WTC11 (cell line): ENCODE results near the gene NTN1. TPM values are rescaled to one million over a fixed set of nuclear protein-coding genes. Genes with fewer than 3 reads are reported as not detected.

Experiments
- ATAC-seq: fragments of 200-7000 bp; cut with Tn5 transposase; 2 replicates; pipeline ENCODE4 v1.10.0; 2021; ENCODE audit warnings: mild to moderate bottlenecking, moderate library complexity
- CTCF ChIA-PET: fragments of 300-600 bp; sonication (Branson Sonifier 250); formaldehyde crosslinking; loops from one replicate; lab custom pipeline; 2021; ENCODE audit warnings: antibody characterized with exemption; lab: Charles Lee
- POLR2A ChIA-PET: fragments of 350-600 bp; sonication (Branson Sonifier 250); formaldehyde crosslinking; loops from one replicate; lab custom pipeline; 2021; ENCODE audit warnings: antibody characterized with exemption; lab: Charles Lee
- DNase-seq: peaks from one replicate; pipeline ENCODE4 v3.0.0; 2021; ENCODE audit warnings: low spot score
- H3K27ac Mint-ChIP-seq: 2 replicates; pipeline ENCODE4 v1.8.0; 2021; ENCODE audit warnings: mixed read lengths
- H3K27me3 Mint-ChIP-seq: 2 replicates; pipeline ENCODE4 v1.8.0; 2021; ENCODE audit warnings: low read depth, mild to moderate bottlenecking, moderate library complexity, mixed read lengths
- H3K36me3 Mint-ChIP-seq: 2 replicates; pipeline ENCODE4 v1.8.0; 2021; ENCODE audit warnings: mixed read lengths
- H3K4me1 Mint-ChIP-seq: 2 replicates; pipeline ENCODE4 v1.8.0; 2022; ENCODE audit warnings: mixed read lengths
- H3K4me3 Mint-ChIP-seq: 2 replicates; pipeline ENCODE4 v1.8.0; 2021; ENCODE audit warnings: mild to moderate bottlenecking, moderate library complexity, mixed read lengths
- H3K9me3 Mint-ChIP-seq: 2 replicates; pipeline ENCODE4 v1.8.0; 2021; ENCODE audit warnings: mixed read lengths
- FOXP4 ChIP-seq: sonication (generic); formaldehyde crosslinking; IDR thresholded peaks from 2 replicates; pipeline ENCODE4 v1.8.0; 2022; ENCODE audit warnings: mild to moderate bottlenecking, missing genetic modification reagents
- MAX ChIP-seq: sonication (generic); formaldehyde crosslinking; IDR thresholded peaks from 2 replicates; pipeline ENCODE4 v1.8.0; 2022; ENCODE audit warnings: mild to moderate bottlenecking, missing genetic modification reagents
- NR1H2 ChIP-seq: sonication (generic); formaldehyde crosslinking; IDR thresholded peaks from 2 replicates; pipeline ENCODE4 v1.9.0; 2021; ENCODE audit warnings: mild to moderate bottlenecking, moderate library complexity, missing genetic modification reagents
- SMAD3 ChIP-seq: sonication (generic); formaldehyde crosslinking; IDR thresholded peaks from 2 replicates; pipeline ENCODE4 v1.8.0; 2022; ENCODE audit warnings: missing genetic modification reagents, mild to moderate bottlenecking, borderline replicate concordance
- SOX15 ChIP-seq: fragments of 250-450 bp; sonication (Bioruptor Pico); IDR thresholded peaks from 2 replicates; pipeline ENCODE4 v1.9.0; 2021; ENCODE audit warnings: mild to moderate bottlenecking
- USF2 ChIP-seq: sonication (generic); formaldehyde crosslinking; IDR thresholded peaks from 2 replicates; pipeline ENCODE4 v1.8.1; 2023; ENCODE audit warnings: mild to moderate bottlenecking, missing genetic modification reagents, moderate library complexity
- ZNF219 ChIP-seq: sonication (generic); formaldehyde crosslinking; IDR thresholded peaks from 2 replicates; pipeline ENCODE4 v1.8.0; 2023; ENCODE audit warnings: missing genetic modification reagents, mild to moderate bottlenecking, borderline replicate concordance
- ZNF281 ChIP-seq: sonication (generic); formaldehyde crosslinking; IDR thresholded peaks from 2 replicates; pipeline ENCODE4 v1.8.0; 2023; ENCODE audit warnings: mild to moderate bottlenecking, missing genetic modification reagents
- ZNF532 ChIP-seq: fragments of 250-450 bp; sonication (Bioruptor Pico); IDR thresholded peaks from 2 replicates; pipeline ENCODE4 v1.9.0; 2021; ENCODE audit warnings: mild to moderate bottlenecking, borderline replicate concordance
- total RNA-seq: library from RNA; stranded (reverse); gene quantifications from 3 replicates; pipeline ENCODE4 v1.2.3, GENCODE V29; 2021

The NTN1 gene
- total RNA-seq, 1 experiment from 2014 or later, result 5.5 TPM

- TF ChIP-seq ZNF281 (CRISPR knock-in tag), result no peak
- TF ChIP-seq FOXP4, result no peak
- no peak for TF ChIP-seq NR1H2 (CRISPR knock-in tag)
Observed at GRCh38 chr17:9109933-9110332, 88.6 kb downstream of the NTN1 start (continued).

GRCh38 chr17:9110501-9110900 lies 89.2 kb downstream of the NTN1 start:
- H3K9me3 Mint-ChIP-seq, result no peaks in the 10 kb centered on the region
- no peak for DNase-seq
- ATAC-seq, result no peak
- CTCF ChIA-PET, result interaction anchor here (1.1 kb wide), 1 partner anchor 162 kb away, joined by 4 read pairs; no protein-coding TSS in a partner anchor
- POLR2A ChIA-PET, result interaction anchor here (0.7 kb wide), 1 partner anchor 410 kb away, joined by 4 read pairs; no protein-coding TSS in a partner anchor
- peaks cover 7% of the 10 kb centered on the region; the same call in 1 of the 2 replicates for H3K27me3 Mint-ChIP-seq
- no peaks in the 10 kb centered on the region for H3K36me3 Mint-ChIP-seq
- no peak for TF ChIP-seq ZNF532 (CRISPR knock-in tag)
- no peak for TF ChIP-seq USF2 (CRISPR knock-in tag)
- no peak for TF ChIP-seq SOX15 (CRISPR knock-in tag)
- no peak for TF ChIP-seq SMAD3 (CRISPR knock-in tag)
- H3K27ac Mint-ChIP-seq, result no peak overlapping the region
- H3K4me1 Mint-ChIP-seq, result peaks cover 59% of the 10 kb centered on the region
- H3K4me3 Mint-ChIP-seq, result no peak overlapping the region

GRCh38 chr17:9115214-9116191 lies 94.2 kb downstream of the NTN1 start:
- POLR2A ChIA-PET, result no interaction called here
- TF ChIP-seq ZNF219 (CRISPR knock-in tag) (no peak), MAX (CRISPR knock-in tag) (peak; percentile 42; the same call in 1 of the 2 replicates)
- peak overlapping the region; percentile 45 for H3K4me3 Mint-ChIP-seq
- ATAC-seq (peak; percentile 83), DNase-seq (peak; percentile 79)
- CTCF ChIA-PET, result interaction anchor here (0.7 to 4.2 kb wide), 6 partner anchors 47 to 167 kb away, joined by 3 to 15 read pairs (median 4); no protein-coding TSS in a partner anchor
- H3K27ac Mint-ChIP-seq, result no peak overlapping the region
- peaks cover 19% of the 10 kb centered on the region for H3K27me3 Mint-ChIP-seq
- H3K36me3 Mint-ChIP-seq, result no peaks in the 10 kb centered on the region
- H3K4me1 Mint-ChIP-seq, result peaks cover 34% of the 10 kb centered on the region
- peaks cover 4% of the 10 kb centered on the region; the same call in 1 of the 2 replicates for H3K9me3 Mint-ChIP-seq
